Urothelium cell line (cell line): Measurements from ENCODE around the gene FTHL17.

ENCODE experiments used
- DNase-seq: peaks from one replicate; pipeline ENCODE4 v3.0.0; 2011; ENCODE audit warnings: low spot score, mixed read lengths
- FAIRE-seq: peaks from 2 replicates; lab custom pipeline; 2011; peaks lifted over from hg19 to GRCh38; lab: Jason Lieb, UNC

FTHL17 gene

GRCh38 chrX:31071725-31072124 is at the start of gene FTHL17:
TSS of gene FTHL17 (minus strand) at chrX:31072041. CDS start at chrX:31071953, 88 bp downstream.
- DNase-seq (no peak), FAIRE-seq (no peak)

- no peak for DNase-seq
- FAIRE-seq, result no peak
Observed at GRCh38 chrX:31117266-31117665, 45.4 kb upstream of the FTHL17 start.

GRCh38 chrX:31115398-31115797 is 43.6 kb upstream of the FTHL17 start:
- DNase-seq, result no peak

GRCh38 chrX:31114858-31115257 is 43.0 kb upstream of the FTHL17 start:
- FAIRE-seq (no peak), DNase-seq (no peak)

More at GRCh38 chrX:31115398-31115797, 43.6 kb upstream of the FTHL17 start:
- FAIRE-seq, result no peak

- no peak for DNase-seq
- FAIRE-seq, result no peak
Observed at GRCh38 chrX:31112226-31112999, 40.6 kb upstream of the FTHL17 start.

GRCh38 chrX:31110657-31111056 is 38.8 kb upstream of the FTHL17 start:
- FAIRE-seq, result no peak
- no peak for DNase-seq

GRCh38 chrX:31099536-31100090 is 27.8 kb upstream of the FTHL17 start:
- no peak for DNase-seq
- FAIRE-seq, result no peak

GRCh38 chrX:31098079-31098478 is 26.2 kb upstream of the FTHL17 start:
- DNase-seq, result no peak
- FAIRE-seq, result no peak

GRCh38 chrX:31093639-31093975 is 21.8 kb upstream of the FTHL17 start:
- DNase-seq (no peak), FAIRE-seq (no peak)

- no peak for FAIRE-seq
- DNase-seq, result no peak
Observed at GRCh38 chrX:31092970-31093638, 21.3 kb upstream of the FTHL17 start.

GRCh38 chrX:31092476-31092875 is 20.6 kb upstream of the FTHL17 start:
- DNase-seq, result no peak
- no peak for FAIRE-seq

GRCh38 chrX:31091819-31092218 is 20.0 kb upstream of the FTHL17 start:
- FAIRE-seq, result no peak
- DNase-seq, result no peak

GRCh38 chrX:31074522-31074921 is 2.7 kb upstream of the FTHL17 start:
- no peak for DNase-seq
- FAIRE-seq, result no peak

GRCh38 chrX:31071262-31071661 is 579 bp downstream of the FTHL17 start:
- FAIRE-seq (no peak), DNase-seq (no peak)

GRCh38 chrX:31070057-31070468 is 1.8 kb downstream of the FTHL17 start:
- no peak for FAIRE-seq

GRCh38 chrX:31063114-31063513 is 8.7 kb downstream of the FTHL17 start:
- no peak for FAIRE-seq
- no peak for DNase-seq

More at GRCh38 chrX:31070057-31070468, 1.8 kb downstream of the FTHL17 start:
- no peak for DNase-seq

GRCh38 chrX:31061091-31061490 is 10.8 kb downstream of the FTHL17 start:
- DNase-seq (no peak), FAIRE-seq (no peak)

- FAIRE-seq, result no peak
Observed at GRCh38 chrX:31060016-31060415, 11.8 kb downstream of the FTHL17 start.

GRCh38 chrX:31058284-31058683 is 13.6 kb downstream of the FTHL17 start:
- DNase-seq, result no peak
- FAIRE-seq, result no peak

More at GRCh38 chrX:31060016-31060415, 11.8 kb downstream of the FTHL17 start:
- no peak for DNase-seq

GRCh38 chrX:31057691-31058090 is 14.2 kb downstream of the FTHL17 start:
- FAIRE-seq (no peak), DNase-seq (no peak)

- FAIRE-seq (no peak), DNase-seq (no peak)
Observed at GRCh38 chrX:31057291-31057690, 14.6 kb downstream of the FTHL17 start.

GRCh38 chrX:31053621-31054020 is 18.2 kb downstream of the FTHL17 start:
- FAIRE-seq (no peak), DNase-seq (no peak)
